NOMO-1 (cell line): ENCODE results near the gene DDIAS.

ENCODE experiments used
- DNase-seq, 2 experiments: peaks; one replicate each; lab custom pipeline; 2025; ENCODE audit not compliant: unreplicated experiment in 2 of 2; lab: John Stamatoyannopoulos, UW

DDIAS gene

DNA sequence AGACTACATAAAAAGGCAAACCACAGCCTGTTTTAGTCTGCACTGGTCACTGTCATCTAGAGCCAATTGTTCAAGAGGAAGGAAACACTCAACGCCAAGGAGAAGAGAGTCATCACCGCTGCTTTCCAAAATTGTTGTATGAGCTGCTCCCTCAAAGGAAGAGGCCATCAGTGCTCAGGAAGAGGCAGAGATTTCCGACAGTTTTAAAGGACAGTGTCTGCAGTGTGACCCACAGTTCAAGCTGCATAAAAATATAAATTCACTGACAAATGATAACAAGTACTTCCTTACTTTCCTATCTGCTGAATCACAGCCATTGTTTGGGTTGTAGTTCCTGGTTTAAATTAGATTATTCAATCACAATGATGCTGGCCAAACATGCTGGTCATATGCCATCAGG, 17.7 kb upstream of the DDIAS start:
- DNase-seq: peak; percentile 35 to 71

DNA sequence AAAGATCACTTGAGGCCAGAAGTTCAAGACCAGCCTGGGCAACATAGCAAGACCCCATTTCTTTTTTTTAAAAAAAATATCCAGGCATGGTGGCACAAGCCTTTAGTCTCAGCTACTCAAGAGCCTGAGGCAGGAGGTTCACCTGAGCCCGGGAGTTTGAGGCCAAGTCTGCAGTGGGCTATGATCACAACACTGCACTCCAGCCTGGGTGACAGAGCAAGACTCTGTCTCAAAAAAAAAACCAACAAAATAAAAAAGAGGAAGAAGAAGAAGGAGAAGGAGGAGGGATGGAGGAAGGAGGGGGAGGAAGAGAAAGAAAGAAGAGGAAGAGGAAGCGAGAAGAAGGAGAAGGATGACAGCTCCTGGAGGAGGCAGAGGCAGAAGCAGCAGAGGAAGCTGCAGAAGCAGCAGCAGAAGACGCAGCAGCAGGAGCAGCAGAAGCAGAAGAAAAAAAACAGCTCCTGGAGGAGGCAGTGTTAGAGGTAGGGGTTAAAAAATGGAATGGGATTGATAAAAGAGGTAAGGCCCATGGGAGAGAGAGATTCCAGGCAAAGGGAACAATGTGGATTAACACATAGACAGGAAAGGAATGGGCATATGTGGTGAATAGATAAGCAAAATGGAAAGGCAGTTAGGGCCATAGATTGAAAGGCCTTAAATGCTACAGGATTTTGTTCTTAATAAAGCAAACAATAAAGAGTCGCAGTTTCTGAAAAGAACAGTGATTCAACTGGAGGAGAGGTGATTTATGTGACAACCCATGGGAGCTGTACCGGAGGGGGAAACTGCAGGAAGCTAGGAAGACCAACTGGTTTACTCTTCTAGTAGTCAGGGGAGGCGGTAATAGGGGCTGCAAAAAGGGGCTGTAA, 12.2 kb upstream of the DDIAS start:
- peak; percentile 69 to 89 for DNase-seq

DNA sequence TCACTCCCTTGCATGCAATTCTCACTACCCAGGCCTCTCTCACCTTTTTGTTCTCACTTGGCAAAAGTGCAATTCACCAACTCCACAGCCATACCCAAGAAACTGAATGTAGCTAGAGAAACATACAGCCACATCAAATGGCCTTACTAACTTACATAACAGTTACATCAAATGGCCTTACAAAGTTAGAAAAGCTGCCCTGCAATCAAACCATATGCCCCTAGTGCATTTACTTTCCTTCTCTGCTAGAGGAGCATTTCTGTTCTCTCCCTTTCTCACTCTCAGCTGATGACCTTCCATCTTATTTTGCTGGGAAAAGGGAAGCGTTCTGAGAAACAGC, 11.6 kb upstream of the DDIAS start:
- DNase-seq: no peak

DNA sequence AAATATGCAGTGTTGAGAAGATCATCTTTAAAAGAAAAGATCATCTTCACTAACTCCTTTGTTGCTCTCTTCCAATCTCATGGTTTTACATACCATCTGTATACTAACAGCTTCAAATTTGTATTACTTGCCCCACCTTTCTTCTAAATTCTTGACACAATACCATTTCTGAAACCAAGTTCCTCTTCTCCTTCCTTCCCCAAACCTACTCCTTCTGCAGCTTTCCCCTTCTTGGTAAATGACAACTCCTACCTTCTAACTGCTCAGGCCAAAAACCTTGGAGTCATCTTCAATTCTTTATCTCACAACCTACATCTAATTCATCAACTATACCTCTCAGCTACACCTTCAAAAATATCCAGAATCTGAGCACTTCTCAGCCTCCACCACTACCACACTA, 10.6 kb upstream of the DDIAS start:
- peak; percentile 32 to 63 for DNase-seq

DNA sequence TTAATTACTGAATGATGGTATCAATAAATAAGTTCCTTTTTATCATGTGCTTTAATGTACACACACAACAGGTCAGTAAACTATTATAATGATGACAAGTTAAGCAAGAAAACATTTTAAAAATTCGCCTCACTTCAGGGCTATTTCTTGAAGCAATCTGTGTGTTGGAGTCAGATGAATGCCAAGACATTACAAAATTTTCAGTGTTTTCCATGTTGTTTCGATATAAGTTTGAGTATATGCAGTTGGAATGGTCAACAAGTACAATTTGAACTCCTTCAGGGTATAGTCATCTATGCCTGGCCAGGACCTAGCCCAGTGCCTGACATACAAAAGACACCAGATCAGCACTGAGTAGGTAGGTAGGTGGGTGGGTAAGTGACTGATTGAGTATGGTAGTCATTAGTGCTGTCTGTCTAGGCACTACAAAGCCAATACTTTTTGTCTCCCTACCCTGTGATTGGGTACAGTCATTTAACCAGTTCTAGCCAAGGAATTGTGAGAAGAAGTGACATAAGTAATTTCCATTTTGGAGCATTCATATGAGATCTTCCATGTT, 8.8 kb upstream of the DDIAS start:
- DNase-seq: no peak

DNA sequence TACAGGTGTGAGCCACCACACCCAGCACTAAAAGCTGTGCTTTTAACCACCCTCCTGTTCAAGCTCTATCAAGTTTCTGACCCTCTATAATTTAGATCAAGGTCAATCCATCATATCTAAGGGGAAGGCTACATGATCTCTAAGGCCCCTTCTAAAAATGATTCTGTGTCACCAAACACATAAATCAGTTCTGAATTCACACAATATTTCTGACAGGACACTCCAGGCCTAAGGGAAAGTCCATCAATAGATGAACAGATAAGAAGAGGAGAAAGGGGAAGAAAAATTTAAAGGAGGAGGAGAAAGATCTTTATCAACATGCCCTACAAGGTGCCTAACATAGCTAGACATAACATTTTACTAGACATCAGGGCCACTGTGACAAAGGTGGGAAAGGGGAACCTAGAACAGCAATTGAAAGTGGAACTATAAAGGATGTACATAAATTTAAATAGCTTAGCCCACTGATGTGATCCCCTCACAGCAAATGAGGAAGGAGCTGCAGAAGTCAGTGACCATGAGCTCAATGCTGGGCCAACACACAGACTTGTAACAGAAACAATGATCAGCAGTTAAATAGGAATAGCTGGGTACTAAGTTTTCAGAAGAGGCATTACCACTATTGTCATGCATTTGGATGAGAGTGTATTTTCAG, 6.0 kb upstream of the DDIAS start:
- peak; percentile 52 to 94 for DNase-seq

DNA sequence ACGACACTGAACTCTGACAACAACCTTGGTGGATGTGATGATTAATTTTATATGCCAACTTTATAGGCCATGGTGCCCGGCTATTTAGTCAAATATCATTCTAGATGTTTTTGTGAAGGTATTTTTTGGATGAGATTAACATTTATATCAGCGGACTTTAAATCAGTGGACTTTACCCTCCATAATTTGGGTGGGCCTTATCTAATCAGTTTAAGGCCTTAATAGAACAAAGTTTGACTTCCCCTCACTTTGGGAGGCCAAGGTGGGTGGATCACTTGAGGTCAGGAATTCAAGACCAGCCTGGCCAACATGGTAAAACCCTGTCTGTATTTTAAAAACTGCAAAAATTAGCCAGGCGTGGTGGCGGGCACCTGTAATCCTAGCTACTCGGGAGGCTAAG, 5.4 kb upstream of the DDIAS start:
- no peak for DNase-seq

DNA sequence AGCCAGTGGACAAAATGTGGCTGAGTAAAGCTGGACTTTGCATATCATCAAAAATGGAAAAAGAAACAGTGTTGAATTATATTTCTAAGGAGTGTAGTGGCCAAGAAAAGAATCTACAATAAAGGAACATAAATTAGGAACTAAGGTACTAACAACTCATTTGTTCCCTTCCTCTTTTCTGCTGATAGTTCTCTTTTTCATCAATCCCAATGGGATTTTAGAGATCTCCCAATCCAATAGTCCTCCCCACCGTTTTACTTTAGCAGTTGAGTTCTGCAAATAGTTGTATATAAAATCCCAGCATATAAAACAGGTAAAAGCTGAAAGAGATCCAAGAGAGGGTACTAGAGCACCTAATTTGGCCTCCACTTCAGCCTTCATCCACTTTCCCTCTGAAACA, 3.3 kb upstream of the DDIAS start:
- peak in 1 of 2 experiments; percentile 20 for DNase-seq

DNA sequence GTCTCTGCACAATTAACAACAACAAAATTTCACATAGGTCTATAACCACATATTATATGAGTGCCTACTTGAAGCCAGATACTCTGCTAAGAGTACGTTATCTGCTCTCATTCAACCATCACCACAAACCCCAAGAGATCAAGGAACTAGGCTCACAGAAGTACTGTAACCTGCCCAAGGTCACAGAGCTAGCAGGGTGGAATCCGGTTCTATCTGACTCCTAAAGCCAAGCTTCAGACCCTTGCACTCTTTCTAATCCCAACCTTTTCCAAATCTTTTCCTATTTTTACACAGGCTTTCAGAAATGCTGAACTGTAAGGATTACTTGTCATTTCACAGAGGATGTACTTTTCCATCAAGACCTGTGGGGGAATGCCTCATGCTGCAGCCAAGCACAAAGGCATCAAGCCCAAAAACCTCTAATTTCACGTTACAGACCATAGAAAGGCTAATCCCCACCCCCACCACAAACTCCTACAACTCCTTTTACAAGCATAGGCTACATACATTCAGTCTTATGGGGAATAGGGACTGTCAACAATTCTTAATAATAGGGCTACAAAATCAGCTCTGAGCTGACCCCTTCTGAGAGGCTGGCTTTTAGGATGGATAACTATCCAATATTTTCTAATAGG, 2.2 kb upstream of the DDIAS start:
- DNase-seq: peak in 1 of 2 experiments; percentile 18

DNA sequence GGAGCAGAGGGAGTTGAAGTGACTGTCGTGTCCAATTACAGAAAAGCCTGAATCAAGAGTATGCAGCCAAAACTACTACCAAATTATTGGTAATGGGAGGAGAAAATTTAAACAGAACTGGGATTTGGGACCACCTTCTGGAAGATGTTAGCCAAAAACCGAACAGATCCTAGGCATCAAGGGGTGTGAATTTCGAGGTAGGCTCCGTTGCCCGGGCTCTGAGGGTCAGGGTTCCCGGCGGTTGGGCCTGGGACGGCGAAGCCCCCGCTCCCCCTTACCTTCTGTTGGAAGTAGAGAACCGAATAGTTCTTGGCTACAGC, 1.6 kb upstream of the DDIAS start:
- no peak for DNase-seq

DNA sequence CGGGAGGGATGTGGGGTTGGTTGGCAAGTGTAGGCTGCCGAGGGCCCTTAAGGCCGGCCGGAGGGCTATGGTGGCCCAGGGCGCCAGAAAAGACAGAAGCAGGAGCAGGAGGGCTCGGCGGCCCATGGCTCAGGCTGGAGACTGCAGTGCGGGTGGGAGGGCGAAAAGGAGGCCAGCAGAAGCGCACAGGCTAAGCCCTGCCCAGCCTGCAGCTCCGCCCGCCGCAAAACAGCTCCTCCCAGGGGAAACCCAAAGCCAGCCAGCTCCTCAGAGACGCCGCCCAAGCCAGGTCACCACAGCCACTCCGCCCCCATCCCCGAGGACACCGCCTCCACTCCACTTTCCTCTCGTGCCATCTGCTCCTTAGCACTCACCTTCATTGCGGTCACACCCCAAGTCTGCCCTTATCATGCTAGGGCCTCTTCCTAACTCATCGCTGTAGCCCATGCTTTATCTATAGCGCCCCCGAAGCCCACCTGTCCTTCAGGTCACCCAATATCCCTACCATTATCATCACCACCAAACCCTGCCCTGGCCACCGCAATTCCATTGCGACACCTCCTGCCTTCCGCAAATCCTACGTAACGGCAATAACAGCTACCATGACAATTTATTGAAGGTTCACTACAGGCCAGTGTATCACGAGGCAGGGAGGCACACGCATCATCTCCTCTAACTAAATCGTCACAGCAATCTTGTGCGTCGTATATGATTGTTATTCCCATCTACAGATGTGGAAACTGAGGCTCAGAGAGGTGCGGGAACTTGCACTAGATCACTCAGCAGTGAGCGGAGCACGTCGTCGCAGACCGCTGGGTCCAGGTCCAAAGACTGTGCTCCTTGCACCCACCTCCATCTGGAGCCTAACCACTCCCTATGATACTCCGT, 1.0 kb upstream of the DDIAS start, which contains the start of gene PRCP:
Gene PRCP (minus strand): TSS at position 154 of the 888 bp plus-strand sequence. CDS start 28 bp downstream, at position 126.
- DNase-seq: peak; percentile 90 to 94

DNA sequence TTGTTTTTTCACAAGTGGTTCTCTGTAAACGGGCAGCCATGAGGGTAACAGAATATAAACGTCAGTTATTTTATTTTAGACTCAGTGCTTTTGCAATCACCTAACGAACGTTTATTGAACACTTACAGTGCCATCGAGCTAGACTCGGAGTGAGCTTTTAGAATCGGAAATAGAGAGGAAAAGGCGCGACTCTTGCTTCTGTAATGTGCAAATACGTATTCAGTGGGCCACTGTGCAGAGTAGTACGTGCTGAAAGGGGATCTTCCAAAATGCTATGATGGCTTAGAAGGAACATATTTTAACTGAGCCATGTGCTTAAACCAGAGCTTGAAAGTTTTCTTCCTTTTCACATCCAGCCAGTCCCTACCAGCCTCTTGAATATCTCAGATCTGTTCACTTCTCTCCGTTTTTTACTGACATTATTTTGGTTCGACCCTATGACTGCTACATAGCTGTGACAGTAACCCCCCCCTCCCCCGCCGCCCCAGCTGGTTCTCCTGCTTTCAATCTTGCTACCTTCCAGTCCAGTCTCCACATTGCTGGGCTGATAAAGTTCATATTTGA, 468 bp downstream of the DDIAS start:
- peak in 1 of 2 experiments; percentile 62 for DNase-seq

DNA sequence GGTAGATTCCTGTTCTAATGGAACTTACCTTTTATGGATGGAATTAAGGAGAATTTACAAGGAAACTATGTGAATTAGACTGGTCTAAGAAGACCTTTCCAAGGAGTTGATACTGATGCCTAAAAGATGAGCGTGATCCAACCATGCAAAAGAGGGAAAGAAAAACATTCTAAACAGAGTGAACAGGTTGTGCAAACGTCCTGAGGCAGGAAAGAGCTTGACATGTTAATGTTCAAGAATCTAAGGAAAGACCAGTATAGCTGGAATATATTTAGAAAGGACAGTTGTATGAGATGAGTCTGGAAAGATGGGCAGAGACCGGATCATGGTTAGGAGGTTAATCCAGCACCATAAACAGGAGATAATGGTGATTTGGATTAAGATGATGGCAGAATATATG, 1.3 kb downstream of the DDIAS start:
- DNase-seq: no peak

DNA sequence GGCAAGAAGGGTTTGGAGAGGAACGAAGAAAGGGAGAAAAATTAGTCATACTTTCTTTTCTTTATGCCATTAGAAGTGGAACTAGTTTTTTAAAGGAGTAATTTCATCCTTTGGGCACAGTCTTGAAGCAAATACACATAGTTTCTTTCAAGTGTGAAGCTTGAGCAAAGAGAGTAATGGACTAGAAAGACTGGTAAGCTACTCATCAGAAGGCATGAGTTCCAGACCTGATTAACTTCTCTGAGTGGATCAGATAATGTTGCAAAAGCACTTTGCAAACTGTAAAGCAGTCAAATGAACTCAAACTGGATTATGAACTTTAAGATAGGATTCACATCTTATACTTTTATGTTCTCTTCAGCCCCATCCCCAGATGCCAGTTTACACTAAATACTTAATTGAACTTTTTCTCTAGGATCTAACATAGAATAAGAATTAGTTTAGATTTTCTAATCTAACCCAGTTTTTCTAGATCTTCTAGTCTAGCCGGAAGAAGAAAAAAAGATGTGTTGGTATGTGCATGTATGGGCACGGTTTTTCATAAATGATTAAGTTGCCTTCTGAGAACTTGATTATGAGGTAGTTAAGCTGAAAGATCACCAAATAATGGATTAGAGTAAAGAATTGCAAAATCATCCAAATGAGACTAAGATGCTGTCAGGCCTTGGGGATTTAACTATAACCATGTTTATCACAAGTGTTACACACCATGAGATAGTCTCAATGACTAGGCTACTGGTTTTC, 2.5 kb downstream of the DDIAS start:
- no peak for DNase-seq

DNA sequence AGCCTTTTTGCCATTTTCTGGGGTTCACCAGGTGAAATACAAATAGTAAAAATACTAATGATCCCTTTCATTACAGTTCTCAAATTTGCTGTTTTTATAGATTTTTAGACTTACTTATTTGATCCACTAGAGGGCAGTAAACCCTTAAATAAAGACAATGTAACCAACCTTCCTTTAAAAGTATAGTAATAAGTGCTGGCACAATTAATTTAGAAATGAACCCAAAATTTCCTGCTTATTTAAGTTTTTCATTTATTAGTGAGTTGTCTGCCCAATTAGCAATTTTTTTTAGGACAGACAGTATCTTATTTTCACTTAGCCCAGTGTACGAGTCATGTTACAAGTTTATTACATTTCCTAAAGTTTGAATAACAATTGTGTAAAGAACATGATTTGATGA, 4.7 kb downstream of the DDIAS start:
- peak in 1 of 2 experiments; percentile 72 for DNase-seq

DNA sequence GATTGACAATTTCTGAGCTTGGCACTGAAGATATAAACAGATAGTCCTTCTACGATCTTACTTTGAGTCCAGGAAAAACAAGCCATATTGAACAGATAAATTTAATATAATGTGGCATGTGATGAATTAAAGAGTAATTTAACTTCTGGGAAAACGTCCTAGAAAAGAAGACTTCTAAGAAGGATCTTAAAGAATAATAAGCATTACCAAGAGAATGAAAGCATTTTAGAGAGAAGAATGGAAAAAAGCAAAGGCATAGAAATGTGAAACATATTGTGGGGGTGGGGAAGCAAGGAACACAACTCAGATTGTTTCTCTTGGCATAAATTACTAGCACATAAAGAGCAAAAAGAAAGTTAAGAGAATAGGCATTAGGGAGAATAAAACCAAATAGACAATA, 5.4 kb downstream of the DDIAS start:
- DNase-seq: no peak

DNA sequence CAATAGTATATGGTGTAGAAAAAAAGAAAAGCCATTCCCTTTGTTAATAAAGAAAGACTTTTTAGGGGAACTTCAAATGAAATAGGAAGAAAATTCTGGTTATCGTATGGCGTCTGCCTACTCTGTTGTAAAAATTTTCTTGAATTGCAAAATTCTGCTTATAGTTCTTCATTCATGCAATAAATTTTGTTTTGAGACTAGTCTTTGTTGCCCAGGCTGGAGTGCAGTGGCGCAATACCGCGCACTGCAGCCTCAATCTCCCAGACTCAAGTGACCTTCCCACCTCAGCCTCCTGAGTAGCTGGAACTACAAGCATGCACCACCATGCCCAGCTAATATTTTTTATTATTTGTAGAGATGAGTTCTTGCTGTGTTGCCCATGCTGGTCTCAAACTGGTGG, 5.8 kb downstream of the DDIAS start:
- peak; percentile 56 to 73 for DNase-seq

DNA sequence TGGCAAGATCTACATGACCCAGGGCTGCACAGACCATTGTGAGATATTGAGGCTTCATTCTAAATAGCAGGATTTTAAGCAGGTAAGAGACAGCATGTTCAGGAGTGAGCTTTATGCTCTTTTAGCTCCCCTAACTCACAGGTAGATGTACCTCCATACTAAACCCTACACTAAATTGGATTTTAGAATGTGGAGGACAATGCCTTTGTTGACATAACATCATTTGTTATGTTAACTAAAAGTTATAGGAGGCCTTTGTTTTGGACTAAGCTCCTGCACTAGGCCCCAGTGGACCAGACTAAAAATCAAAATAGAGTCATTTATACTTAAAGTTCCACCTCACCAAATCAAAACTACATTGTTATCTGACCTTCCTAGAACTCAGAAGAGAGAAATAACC, 6.8 kb downstream of the DDIAS start:
- DNase-seq: no peak

DNA sequence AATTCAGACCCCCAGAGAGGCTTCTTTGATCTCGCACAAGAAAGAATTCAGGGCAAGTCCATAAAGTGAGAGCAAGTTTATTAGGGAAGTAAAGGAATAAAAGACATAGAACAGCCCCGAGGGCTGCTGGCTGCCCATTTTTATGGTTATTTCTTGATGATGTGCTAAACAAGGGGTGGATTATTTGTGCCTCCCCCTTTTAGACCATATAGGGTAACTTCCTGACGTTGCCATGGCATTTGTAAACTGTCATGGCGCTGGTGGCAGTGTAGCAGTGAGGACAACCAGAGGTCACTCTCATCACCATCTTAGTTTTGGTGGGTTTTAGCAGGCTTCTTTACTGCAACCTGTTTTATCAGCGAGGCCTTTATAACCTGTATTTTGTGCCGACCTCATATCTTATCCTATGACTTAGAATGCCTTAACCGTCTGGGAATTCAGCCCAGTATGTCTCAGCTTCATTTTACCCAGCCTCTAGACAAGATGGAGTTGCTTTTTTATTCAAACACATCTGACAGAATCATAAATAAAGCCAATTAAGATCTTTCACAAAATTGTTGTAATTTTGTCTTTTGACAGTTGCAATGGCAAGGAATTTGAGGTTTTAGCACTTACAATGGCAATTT, 7.6 kb downstream of the DDIAS start:
- no peak for DNase-seq
